H9 (cell line): Measurements from ENCODE around the gene BRMS1. TPM values are rescaled to one million over a fixed set of nuclear protein-coding genes. Genes with fewer than 3 reads are reported as not detected.
"Not testable (repeated sequence)": the region's sequence is repeated elsewhere in the genome, so short reads cannot be mapped to it uniquely, and the experiment has no call there.

Experiments used
- DNase-seq: peaks from one replicate; pipeline ENCODE4 v3.0.0-alpha.2; 2017
- H2AFZ ChIP-seq: one replicate; pipeline ENCODE4 v1.6.1; 2013; ENCODE audit warnings: mild to moderate bottlenecking, low read length, control low read depth, moderate library complexity
- H2AK5ac ChIP-seq: 2 replicates; pipeline ENCODE4 v1.6.1; 2013; ENCODE audit warnings: low read length, control low read depth, mixed read lengths; ENCODE audit not compliant: insufficient read length
- H2BK120ac ChIP-seq: one replicate; pipeline ENCODE4 v1.6.1; 2013; ENCODE audit warnings: low read depth, mild to moderate bottlenecking, low read length, control low read depth, inconsistent platforms; ENCODE audit not compliant: poor library complexity, severe bottlenecking
- H2BK12ac ChIP-seq: 2 replicates; pipeline ENCODE4 v1.6.1; 2013; ENCODE audit warnings: low read length, control low read depth, mixed read lengths, low read depth; ENCODE audit not compliant: insufficient read length
- H2BK15ac ChIP-seq: 2 replicates; pipeline ENCODE4 v1.6.1; 2013; ENCODE audit warnings: low read depth, low read length, control low read depth
- H2BK20ac ChIP-seq: one replicate; pipeline ENCODE4 v1.6.1; 2013; ENCODE audit warnings: low read depth, mild to moderate bottlenecking, low read length, control low read depth, inconsistent platforms; ENCODE audit not compliant: poor library complexity, severe bottlenecking
- H2BK5ac ChIP-seq: 2 replicates; pipeline ENCODE4 v1.6.1; 2013; ENCODE audit warnings: low read length, control low read depth, mixed read lengths; ENCODE audit not compliant: insufficient read length
- H3K14ac ChIP-seq: 2 replicates; pipeline ENCODE4 v1.6.1; 2013; ENCODE audit warnings: low read length, control low read depth; ENCODE audit not compliant: insufficient read depth
- H3K18ac ChIP-seq: 2 replicates; pipeline ENCODE4 v1.6.1; 2013; ENCODE audit warnings: low read depth, mild to moderate bottlenecking, mixed read lengths, low read length, control low read depth; ENCODE audit not compliant: insufficient read length
- H3K23ac ChIP-seq: 2 replicates; pipeline ENCODE4 v1.6.1; 2013; ENCODE audit warnings: low read length, control low read depth, mixed read lengths, low read depth; ENCODE audit not compliant: insufficient read length
- H3K23me2 ChIP-seq: 2 replicates; pipeline ENCODE4 v1.6.1; 2013; ENCODE audit warnings: low read depth, mild to moderate bottlenecking, mixed read lengths, low read length, control low read depth; ENCODE audit not compliant: insufficient read length, poor library complexity, severe bottlenecking
- H3K27ac ChIP-seq: 2 replicates; pipeline ENCODE4 v1.5.1; 2013; ENCODE audit warnings: low read length, control low read depth, mixed read lengths, low read depth; ENCODE audit not compliant: insufficient read length
- H3K27me3 ChIP-seq: 2 replicates; pipeline ENCODE4 v1.6.1; 2013; ENCODE audit warnings: low read length, control low read depth, inconsistent platforms; ENCODE audit not compliant: insufficient read depth
- H3K4ac ChIP-seq: 2 replicates; pipeline ENCODE4 v1.6.1; 2013; ENCODE audit warnings: low read depth, mild to moderate bottlenecking, control low read depth, inconsistent platforms, low read length, moderate library complexity
- H3K4me1 ChIP-seq: 2 replicates; pipeline ENCODE4 v1.6.1; 2013; ENCODE audit warnings: low read length, control low read depth, inconsistent platforms; ENCODE audit not compliant: insufficient read depth
- H3K4me2 ChIP-seq: 2 replicates; pipeline ENCODE4 v1.6.1; 2013; ENCODE audit warnings: low read length, control low read depth, mixed read lengths; ENCODE audit not compliant: insufficient read length, insufficient read depth
- H3K56ac ChIP-seq: 2 replicates; pipeline ENCODE4 v1.6.1; 2013; ENCODE audit warnings: low read depth, mild to moderate bottlenecking, mixed read lengths, low read length, control low read depth; ENCODE audit not compliant: insufficient read length
- H3K79me1 ChIP-seq: 2 replicates; pipeline ENCODE4 v1.6.1; 2013; ENCODE audit warnings: low read depth, mild to moderate bottlenecking, moderate library complexity, low read length, control low read depth, inconsistent platforms; ENCODE audit not compliant: insufficient read depth, poor library complexity, severe bottlenecking
- H3K79me2 ChIP-seq: 2 replicates; pipeline ENCODE4 v1.6.1; 2013; ENCODE audit warnings: low read length, control low read depth, inconsistent platforms; ENCODE audit not compliant: insufficient read depth
- H3K9ac ChIP-seq: 2 replicates; pipeline ENCODE4 v1.6.1; 2013; ENCODE audit warnings: low read length, control low read depth, mixed read lengths; ENCODE audit not compliant: insufficient read length; ENCODE audit errors: extremely low read depth
- H3K9me3 ChIP-seq: one replicate; pipeline ENCODE4 v1.6.1; 2013; ENCODE audit warnings: low read depth, low read length, inconsistent platforms; ENCODE audit not compliant: control insufficient read depth
- H3T11ph ChIP-seq: one replicate; pipeline ENCODE4 v1.6.1; 2013; ENCODE audit warnings: mild to moderate bottlenecking, low read length, control low read depth, inconsistent platforms
- H4K20me1 ChIP-seq: one replicate; pipeline ENCODE4 v1.6.1; 2013; ENCODE audit not compliant: control insufficient read depth, insufficient read length, insufficient read depth
- H4K5ac ChIP-seq: 2 replicates; pipeline ENCODE4 v1.6.1; 2013; ENCODE audit warnings: low read depth, mild to moderate bottlenecking, mixed read lengths, low read length, control low read depth; ENCODE audit not compliant: insufficient read length
- H4K8ac ChIP-seq: replicated peaks from 2 replicates; pipeline ENCODE4 v1.6.1; 2013; ENCODE audit warnings: low read length, control low read depth, mixed read lengths, low read depth; ENCODE audit not compliant: insufficient read length
- H4K91ac ChIP-seq: 2 replicates; pipeline ENCODE4 v1.6.1; 2013; ENCODE audit warnings: low read depth, mild to moderate bottlenecking, moderate library complexity, mixed read lengths, low read length, control low read depth; ENCODE audit not compliant: insufficient read length
- H3K27ac Mint-ChIP-seq, 3 experiments: 2 replicates in 2 of 3; 3 replicates in 1 of 3; pipeline ENCODE4 v1.8.0; 2020 to 2021; ENCODE audit warnings: mixed read lengths in 3 of 3, mild to moderate bottlenecking in 1 of 3, moderate library complexity in 1 of 3
- H3K27me3 Mint-ChIP-seq: 2 replicates; pipeline ENCODE4 v1.8.0; 2021; ENCODE audit warnings: low read depth, mild to moderate bottlenecking, moderate library complexity, mixed read lengths
- H3K36me3 Mint-ChIP-seq, 3 experiments: 2 replicates in 2 of 3; 3 replicates in 1 of 3; pipeline ENCODE4 v1.8.0; 2020 to 2021; ENCODE audit warnings: low read depth in 3 of 3, mixed read lengths in 3 of 3; ENCODE audit not compliant: insufficient read depth in 1 of 3
- H3K4me1 Mint-ChIP-seq, 2 experiments: 2 replicates each; pipeline ENCODE4 v1.8.0; 2020; ENCODE audit warnings: mixed read lengths in 2 of 2
- H3K4me3 Mint-ChIP-seq, 2 experiments: 2 replicates in 1 of 2; 3 replicates in 1 of 2; pipeline ENCODE4 v1.8.0; 2020 to 2021; ENCODE audit warnings: mild to moderate bottlenecking in 2 of 2, mixed read lengths in 2 of 2, moderate library complexity in 1 of 2
- H3K9me3 Mint-ChIP-seq, 2 experiments: 2 replicates in 1 of 2; 3 replicates in 1 of 2; pipeline ENCODE4 v1.8.0; 2020; ENCODE audit warnings: mild to moderate bottlenecking in 2 of 2, mixed read lengths in 2 of 2, moderate library complexity in 1 of 2
- WGBS: extraction: QIAGEN DNeasy Blood & Tissue Kit; methylation state at CpG from one replicate; pipeline ENCODE4 v1.1.7; 2013; ENCODE audit warnings: missing lambda C conversion rate, low lambda C conversion rate, mixed read lengths; ENCODE audit not compliant: insufficient read length; ENCODE audit errors: extremely low coverage; 5-methylcytosine and 5-hydroxymethylcytosine counted together
- total RNA-seq: library from RNA; stranded (reverse); gene quantifications from 2 replicates; pipeline ENCODE4 v1.2.1, GENCODE V29; 2021
- TF ChIP-seq, protein P1 (sequence below): fragments of 200-600 bp; sonication (generic); conservative IDR thresholded peaks from 3 replicates; pipeline ENCODE4 v1.8.0; 2021; ENCODE audit warnings: antibody characterized with exemption, mild to moderate bottlenecking

The BRMS1 gene
- total RNA-seq, 1 experiment from 2014 or later, result 50.1 TPM

- Histone ChIP-seq H3K4me2 (no peak overlapping the region), H3K23me2 (no peaks in the 10 kb centered on the region), H3K56ac (no peak overlapping the region), H3K4me1 (peaks cover 2% of the 10 kb centered on the region; the same call in 1 of the 2 replicates), H4K5ac (no peak overlapping the region), H4K91ac (no peak overlapping the region), H3K79me1 (no peaks in the 10 kb centered on the region), H3K27me3 (no peaks in the 10 kb centered on the region), H3K79me2 (no peaks in the 10 kb centered on the region), H3K4ac (no peak overlapping the region), H3K27ac (no peak overlapping the region), H4K20me1 (no peaks in the 10 kb centered on the region), H2BK15ac (no peak overlapping the region), H2BK120ac (no peak overlapping the region), H2AK5ac (no peak overlapping the region), H2BK5ac (no peak overlapping the region), H4K8ac (no peak overlapping the region), H3K18ac (no peak overlapping the region), H2BK20ac (no peak overlapping the region), H3K23ac (no peak overlapping the region), H3K9me3 (no peaks in the 10 kb centered on the region), H3T11ph (no peak overlapping the region), H2BK12ac (no peak overlapping the region), H3K9ac (no peak overlapping the region), H3K14ac (no peak overlapping the region), H2AFZ (no peak overlapping the region)
- DNase-seq, result no peak
- Mint-ChIP-seq H3K4me1 (peaks cover 21 to 32% of the 10 kb centered on the region in 2 experiments), H3K9me3 (peaks cover 14 to 20% of the 10 kb centered on the region in 2 experiments), H3K4me3 (no peak overlapping the region), H3K36me3 (peaks cover 8 to 18% (median 16%) of the 10 kb centered on the region in 3 experiments), H3K27me3 (peaks cover 14% of the 10 kb centered on the region), H3K27ac (no peak overlapping the region)
- TF ChIP-seq, protein P1, sequence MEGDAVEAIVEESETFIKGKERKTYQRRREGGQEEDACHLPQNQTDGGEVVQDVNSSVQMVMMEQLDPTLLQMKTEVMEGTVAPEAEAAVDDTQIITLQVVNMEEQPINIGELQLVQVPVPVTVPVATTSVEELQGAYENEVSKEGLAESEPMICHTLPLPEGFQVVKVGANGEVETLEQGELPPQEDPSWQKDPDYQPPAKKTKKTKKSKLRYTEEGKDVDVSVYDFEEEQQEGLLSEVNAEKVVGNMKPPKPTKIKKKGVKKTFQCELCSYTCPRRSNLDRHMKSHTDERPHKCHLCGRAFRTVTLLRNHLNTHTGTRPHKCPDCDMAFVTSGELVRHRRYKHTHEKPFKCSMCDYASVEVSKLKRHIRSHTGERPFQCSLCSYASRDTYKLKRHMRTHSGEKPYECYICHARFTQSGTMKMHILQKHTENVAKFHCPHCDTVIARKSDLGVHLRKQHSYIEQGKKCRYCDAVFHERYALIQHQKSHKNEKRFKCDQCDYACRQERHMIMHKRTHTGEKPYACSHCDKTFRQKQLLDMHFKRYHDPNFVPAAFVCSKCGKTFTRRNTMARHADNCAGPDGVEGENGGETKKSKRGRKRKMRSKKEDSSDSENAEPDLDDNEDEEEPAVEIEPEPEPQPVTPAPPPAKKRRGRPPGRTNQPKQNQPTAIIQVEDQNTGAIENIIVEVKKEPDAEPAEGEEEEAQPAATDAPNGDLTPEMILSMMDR, result no peak
- no CpG with 5 or more reads among the region's 4 CpGs for WGBS
These were observed 23.3 kb downstream of the BRMS1 start for GRCh38 chr11:66321606-66322005.

GRCh38 chr11:66320748-66321147, 24.2 kb downstream of the BRMS1 start:
- H3T11ph ChIP-seq, H2BK20ac ChIP-seq, H2AK5ac ChIP-seq, H2BK15ac ChIP-seq, H3K27ac Mint-ChIP-seq, H3K18ac ChIP-seq, H3K14ac ChIP-seq, H3K56ac ChIP-seq, H3K79me2 ChIP-seq, H3K27ac ChIP-seq, H2AFZ ChIP-seq, DNase-seq, H3K79me1 ChIP-seq, H4K8ac ChIP-seq, H2BK5ac ChIP-seq, H3K9me3 ChIP-seq, H3K23me2 ChIP-seq, H3K4me2 ChIP-seq, H3K4me3 Mint-ChIP-seq, H3K23ac ChIP-seq, H3K9ac ChIP-seq, H3K27me3 ChIP-seq, H3K4ac ChIP-seq, H2BK120ac ChIP-seq, H4K20me1 ChIP-seq, H2BK12ac ChIP-seq, H3K4me1 ChIP-seq, H4K5ac ChIP-seq, H4K91ac ChIP-seq: not testable (repeated sequence)
- peaks cover 14 to 20% of the 10 kb centered on the region in 2 experiments for H3K9me3 Mint-ChIP-seq
- peaks cover 16% of the 10 kb centered on the region for H3K27me3 Mint-ChIP-seq
- peaks cover 8 to 18% (median 16%) of the 10 kb centered on the region in 3 experiments for H3K36me3 Mint-ChIP-seq
- WGBS, result no CpG with 5 or more reads among the region's 6 CpGs
- H3K4me1 Mint-ChIP-seq, result peaks cover 21 to 28% of the 10 kb centered on the region in 2 experiments
